H9 (cell line): ENCODE measurements around the gene HOXA9. TPM values are rescaled to one million over a fixed set of nuclear protein-coding genes. Genes with fewer than 3 reads are reported as not detected.

Experiments used
- DNase-seq: peaks from one replicate; pipeline ENCODE4 v3.0.0-alpha.2; 2017
- H2AFZ ChIP-seq: one replicate; pipeline ENCODE4 v1.6.1; 2013; ENCODE audit warnings: mild to moderate bottlenecking, low read length, control low read depth, moderate library complexity
- H2AK5ac ChIP-seq: 2 replicates; pipeline ENCODE4 v1.6.1; 2013; ENCODE audit warnings: low read length, control low read depth, mixed read lengths; ENCODE audit not compliant: insufficient read length
- H2BK120ac ChIP-seq: one replicate; pipeline ENCODE4 v1.6.1; 2013; ENCODE audit warnings: low read depth, mild to moderate bottlenecking, low read length, control low read depth, inconsistent platforms; ENCODE audit not compliant: poor library complexity, severe bottlenecking
- H2BK12ac ChIP-seq: 2 replicates; pipeline ENCODE4 v1.6.1; 2013; ENCODE audit warnings: low read length, control low read depth, mixed read lengths, low read depth; ENCODE audit not compliant: insufficient read length
- H2BK15ac ChIP-seq: 2 replicates; pipeline ENCODE4 v1.6.1; 2013; ENCODE audit warnings: low read depth, low read length, control low read depth
- H2BK20ac ChIP-seq: one replicate; pipeline ENCODE4 v1.6.1; 2013; ENCODE audit warnings: low read depth, mild to moderate bottlenecking, low read length, control low read depth, inconsistent platforms; ENCODE audit not compliant: poor library complexity, severe bottlenecking
- H2BK5ac ChIP-seq: 2 replicates; pipeline ENCODE4 v1.6.1; 2013; ENCODE audit warnings: low read length, control low read depth, mixed read lengths; ENCODE audit not compliant: insufficient read length
- H3K14ac ChIP-seq: 2 replicates; pipeline ENCODE4 v1.6.1; 2013; ENCODE audit warnings: low read length, control low read depth; ENCODE audit not compliant: insufficient read depth
- H3K18ac ChIP-seq: 2 replicates; pipeline ENCODE4 v1.6.1; 2013; ENCODE audit warnings: low read depth, mild to moderate bottlenecking, mixed read lengths, low read length, control low read depth; ENCODE audit not compliant: insufficient read length
- H3K23ac ChIP-seq: 2 replicates; pipeline ENCODE4 v1.6.1; 2013; ENCODE audit warnings: low read length, control low read depth, mixed read lengths, low read depth; ENCODE audit not compliant: insufficient read length
- H3K23me2 ChIP-seq: 2 replicates; pipeline ENCODE4 v1.6.1; 2013; ENCODE audit warnings: low read depth, mild to moderate bottlenecking, mixed read lengths, low read length, control low read depth; ENCODE audit not compliant: insufficient read length, poor library complexity, severe bottlenecking
- H3K27ac ChIP-seq: 2 replicates; pipeline ENCODE4 v1.5.1; 2013; ENCODE audit warnings: low read length, control low read depth, mixed read lengths, low read depth; ENCODE audit not compliant: insufficient read length
- H3K27me3 ChIP-seq: 2 replicates; pipeline ENCODE4 v1.6.1; 2013; ENCODE audit warnings: low read length, control low read depth, inconsistent platforms; ENCODE audit not compliant: insufficient read depth
- H3K4ac ChIP-seq: 2 replicates; pipeline ENCODE4 v1.6.1; 2013; ENCODE audit warnings: low read depth, mild to moderate bottlenecking, control low read depth, inconsistent platforms, low read length, moderate library complexity
- H3K4me1 ChIP-seq: 2 replicates; pipeline ENCODE4 v1.6.1; 2013; ENCODE audit warnings: low read length, control low read depth, inconsistent platforms; ENCODE audit not compliant: insufficient read depth
- H3K4me2 ChIP-seq: 2 replicates; pipeline ENCODE4 v1.6.1; 2013; ENCODE audit warnings: low read length, control low read depth, mixed read lengths; ENCODE audit not compliant: insufficient read length, insufficient read depth
- H3K56ac ChIP-seq: 2 replicates; pipeline ENCODE4 v1.6.1; 2013; ENCODE audit warnings: low read depth, mild to moderate bottlenecking, mixed read lengths, low read length, control low read depth; ENCODE audit not compliant: insufficient read length
- H3K79me1 ChIP-seq: 2 replicates; pipeline ENCODE4 v1.6.1; 2013; ENCODE audit warnings: low read depth, mild to moderate bottlenecking, moderate library complexity, low read length, control low read depth, inconsistent platforms; ENCODE audit not compliant: insufficient read depth, poor library complexity, severe bottlenecking
- H3K79me2 ChIP-seq: 2 replicates; pipeline ENCODE4 v1.6.1; 2013; ENCODE audit warnings: low read length, control low read depth, inconsistent platforms; ENCODE audit not compliant: insufficient read depth
- H3K9ac ChIP-seq: 2 replicates; pipeline ENCODE4 v1.6.1; 2013; ENCODE audit warnings: low read length, control low read depth, mixed read lengths; ENCODE audit not compliant: insufficient read length; ENCODE audit errors: extremely low read depth
- H3K9me3 ChIP-seq: one replicate; pipeline ENCODE4 v1.6.1; 2013; ENCODE audit warnings: low read depth, low read length, inconsistent platforms; ENCODE audit not compliant: control insufficient read depth
- H3T11ph ChIP-seq: one replicate; pipeline ENCODE4 v1.6.1; 2013; ENCODE audit warnings: mild to moderate bottlenecking, low read length, control low read depth, inconsistent platforms
- H4K20me1 ChIP-seq: one replicate; pipeline ENCODE4 v1.6.1; 2013; ENCODE audit not compliant: control insufficient read depth, insufficient read length, insufficient read depth
- H4K5ac ChIP-seq: 2 replicates; pipeline ENCODE4 v1.6.1; 2013; ENCODE audit warnings: low read depth, mild to moderate bottlenecking, mixed read lengths, low read length, control low read depth; ENCODE audit not compliant: insufficient read length
- H4K8ac ChIP-seq: replicated peaks from 2 replicates; pipeline ENCODE4 v1.6.1; 2013; ENCODE audit warnings: low read length, control low read depth, mixed read lengths, low read depth; ENCODE audit not compliant: insufficient read length
- H4K91ac ChIP-seq: 2 replicates; pipeline ENCODE4 v1.6.1; 2013; ENCODE audit warnings: low read depth, mild to moderate bottlenecking, moderate library complexity, mixed read lengths, low read length, control low read depth; ENCODE audit not compliant: insufficient read length
- H3K27ac Mint-ChIP-seq, 3 experiments: 2 replicates in 2 of 3; 3 replicates in 1 of 3; pipeline ENCODE4 v1.8.0; 2020 to 2021; ENCODE audit warnings: mixed read lengths in 3 of 3, mild to moderate bottlenecking in 1 of 3, moderate library complexity in 1 of 3
- H3K27me3 Mint-ChIP-seq: 2 replicates; pipeline ENCODE4 v1.8.0; 2021; ENCODE audit warnings: low read depth, mild to moderate bottlenecking, moderate library complexity, mixed read lengths
- H3K36me3 Mint-ChIP-seq, 3 experiments: 2 replicates in 2 of 3; 3 replicates in 1 of 3; pipeline ENCODE4 v1.8.0; 2020 to 2021; ENCODE audit warnings: low read depth in 3 of 3, mixed read lengths in 3 of 3; ENCODE audit not compliant: insufficient read depth in 1 of 3
- H3K4me1 Mint-ChIP-seq, 2 experiments: 2 replicates each; pipeline ENCODE4 v1.8.0; 2020; ENCODE audit warnings: mixed read lengths in 2 of 2
- H3K4me3 Mint-ChIP-seq, 2 experiments: 2 replicates in 1 of 2; 3 replicates in 1 of 2; pipeline ENCODE4 v1.8.0; 2020 to 2021; ENCODE audit warnings: mild to moderate bottlenecking in 2 of 2, mixed read lengths in 2 of 2, moderate library complexity in 1 of 2
- H3K9me3 Mint-ChIP-seq, 2 experiments: 2 replicates in 1 of 2; 3 replicates in 1 of 2; pipeline ENCODE4 v1.8.0; 2020; ENCODE audit warnings: mild to moderate bottlenecking in 2 of 2, mixed read lengths in 2 of 2, moderate library complexity in 1 of 2
- whole genome bisulfite sequencing: extraction: QIAGEN DNeasy Blood & Tissue Kit; methylation state at CpG from one replicate; pipeline ENCODE4 v1.1.7; 2013; ENCODE audit warnings: missing lambda C conversion rate, low lambda C conversion rate, mixed read lengths; ENCODE audit not compliant: insufficient read length; ENCODE audit errors: extremely low coverage; 5-methylcytosine and 5-hydroxymethylcytosine counted together
- total RNA-seq: library from RNA; stranded (reverse); gene quantifications from 2 replicates; pipeline ENCODE4 v1.2.1, GENCODE V29; 2021
- TF ChIP-seq, protein P1 (sequence below): fragments of 200-600 bp; sonication (generic); conservative IDR thresholded peaks from 3 replicates; pipeline ENCODE4 v1.8.0; 2021; ENCODE audit warnings: antibody characterized with exemption, mild to moderate bottlenecking

The HOXA9 gene
- total RNA-seq, 1 experiment from 2014 or later: not detected

DNA sequence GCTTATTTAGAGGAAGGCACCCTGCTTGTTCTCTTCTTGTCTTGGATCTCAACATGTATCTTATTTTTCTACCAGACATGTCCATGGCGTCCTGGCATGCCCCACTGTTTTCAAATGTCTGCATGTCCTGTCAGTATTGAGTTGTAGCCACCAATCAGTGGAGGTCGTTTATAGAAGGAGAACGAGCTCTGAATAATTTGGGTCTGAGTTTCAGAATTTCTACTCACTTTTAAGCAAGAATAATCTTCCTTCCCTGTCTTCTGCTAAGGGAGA, 37.5 kb upstream of the HOXA9 start:
- Histone ChIP-seq H3K27me3 (peaks cover 93% of the 10 kb centered on the region), H2BK15ac (no peak overlapping the region), H3K27ac (no peak overlapping the region), H4K91ac (no peak overlapping the region), H3K4me2 (no peak overlapping the region), H3K18ac (no peak overlapping the region), H2BK5ac (no peak overlapping the region), H2BK12ac (no peak overlapping the region), H3K23me2 (no peaks in the 10 kb centered on the region), H3K56ac (no peak overlapping the region), H3K79me1 (no peaks in the 10 kb centered on the region), H3K4ac (no peak overlapping the region), H3K9me3 (no peaks in the 10 kb centered on the region), H2AFZ (no peak overlapping the region), H4K20me1 (no peaks in the 10 kb centered on the region), H3K79me2 (no peaks in the 10 kb centered on the region), H4K8ac (no peak overlapping the region), H2BK20ac (no peak overlapping the region), H2AK5ac (no peak overlapping the region), H3T11ph (no peak overlapping the region), H3K4me1 (no peaks in the 10 kb centered on the region), H4K5ac (no peak overlapping the region), H3K14ac (no peak overlapping the region), H2BK120ac (no peak overlapping the region), H3K23ac (no peak overlapping the region), H3K9ac (no peak overlapping the region)
- Mint-ChIP-seq H3K4me3 (no peak overlapping the region), H3K27me3 (peaks cover 95% of the 10 kb centered on the region), H3K36me3 (peaks cover 0 to 2% (median 0%) of the 10 kb centered on the region in 3 experiments; a peak in 2 of 7 replicates), H3K27ac (no peak overlapping the region), H3K9me3 (peaks cover 7 to 8% of the 10 kb centered on the region in 2 experiments; a peak in 4 of 5 replicates), H3K4me1 (peaks cover 8 to 23% of the 10 kb centered on the region in 2 experiments; a peak in 3 of 4 replicates)
- TF ChIP-seq, protein P1, sequence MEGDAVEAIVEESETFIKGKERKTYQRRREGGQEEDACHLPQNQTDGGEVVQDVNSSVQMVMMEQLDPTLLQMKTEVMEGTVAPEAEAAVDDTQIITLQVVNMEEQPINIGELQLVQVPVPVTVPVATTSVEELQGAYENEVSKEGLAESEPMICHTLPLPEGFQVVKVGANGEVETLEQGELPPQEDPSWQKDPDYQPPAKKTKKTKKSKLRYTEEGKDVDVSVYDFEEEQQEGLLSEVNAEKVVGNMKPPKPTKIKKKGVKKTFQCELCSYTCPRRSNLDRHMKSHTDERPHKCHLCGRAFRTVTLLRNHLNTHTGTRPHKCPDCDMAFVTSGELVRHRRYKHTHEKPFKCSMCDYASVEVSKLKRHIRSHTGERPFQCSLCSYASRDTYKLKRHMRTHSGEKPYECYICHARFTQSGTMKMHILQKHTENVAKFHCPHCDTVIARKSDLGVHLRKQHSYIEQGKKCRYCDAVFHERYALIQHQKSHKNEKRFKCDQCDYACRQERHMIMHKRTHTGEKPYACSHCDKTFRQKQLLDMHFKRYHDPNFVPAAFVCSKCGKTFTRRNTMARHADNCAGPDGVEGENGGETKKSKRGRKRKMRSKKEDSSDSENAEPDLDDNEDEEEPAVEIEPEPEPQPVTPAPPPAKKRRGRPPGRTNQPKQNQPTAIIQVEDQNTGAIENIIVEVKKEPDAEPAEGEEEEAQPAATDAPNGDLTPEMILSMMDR: no peak
- no peak for DNase-seq
- WGBS: no CpG with 5 or more reads among the region's 3 CpGs
